RWPE2 (cell line): Measurements from ENCODE around the gene HIVEP1.

Experiments used
- ATAC-seq: fragments of 200-7000 bp; cut with Tn5 transposase; 3 replicates; pipeline ENCODE4 v1.9.1; 2021; ENCODE audit warnings: low read depth
- DNase-seq: peaks from one replicate; pipeline ENCODE4 v3.0.0-alpha.2; 2020; ENCODE audit warnings: low spot score
- H3K27ac ChIP-seq: fragments of 450-650 bp; 2 replicates; pipeline ENCODE4 v1.5.1; 2017; ENCODE audit warnings: mild to moderate bottlenecking; ENCODE audit not compliant: poor library complexity, severe bottlenecking
- H3K27me3 ChIP-seq: fragments of 250-450 bp; sonication (Bioruptor Pico); 2 replicates; pipeline ENCODE4 v1.5.1; 2021; ENCODE audit warnings: mild to moderate bottlenecking, moderate library complexity; ENCODE audit not compliant: insufficient read depth, poor library complexity, severe bottlenecking
- H3K36me3 ChIP-seq: fragments of 250-450 bp; sonication (Bioruptor Pico); 2 replicates; pipeline ENCODE4 v1.5.1; 2020; ENCODE audit warnings: low read depth, mild to moderate bottlenecking, moderate library complexity
- H3K4me1 ChIP-seq: fragments of 250-450 bp; sonication (Bioruptor Pico); 2 replicates; pipeline ENCODE4 v1.5.1; 2021; ENCODE audit warnings: mild to moderate bottlenecking, moderate library complexity; ENCODE audit not compliant: insufficient read depth, poor library complexity, severe bottlenecking
- H3K4me3 ChIP-seq: fragments of 250-450 bp; sonication (Bioruptor Pico); 2 replicates; pipeline ENCODE4 v1.5.1; 2021; ENCODE audit warnings: mild to moderate bottlenecking, moderate library complexity; ENCODE audit not compliant: severe bottlenecking
- H3K9me3 ChIP-seq: fragments of 250-450 bp; sonication (Bioruptor Pico); 2 replicates; pipeline ENCODE4 v1.5.1; 2021; ENCODE audit warnings: mild to moderate bottlenecking, moderate library complexity; ENCODE audit not compliant: severe bottlenecking
- TF ChIP-seq, protein P1 (sequence below): fragments of 450-650 bp; IDR thresholded peaks from one replicate; pipeline ENCODE4 v1.5.1; 2017; ENCODE audit warnings: mild to moderate bottlenecking, moderate library complexity; ENCODE audit not compliant: poor library complexity, severe bottlenecking

The HIVEP1 gene

DNA sequence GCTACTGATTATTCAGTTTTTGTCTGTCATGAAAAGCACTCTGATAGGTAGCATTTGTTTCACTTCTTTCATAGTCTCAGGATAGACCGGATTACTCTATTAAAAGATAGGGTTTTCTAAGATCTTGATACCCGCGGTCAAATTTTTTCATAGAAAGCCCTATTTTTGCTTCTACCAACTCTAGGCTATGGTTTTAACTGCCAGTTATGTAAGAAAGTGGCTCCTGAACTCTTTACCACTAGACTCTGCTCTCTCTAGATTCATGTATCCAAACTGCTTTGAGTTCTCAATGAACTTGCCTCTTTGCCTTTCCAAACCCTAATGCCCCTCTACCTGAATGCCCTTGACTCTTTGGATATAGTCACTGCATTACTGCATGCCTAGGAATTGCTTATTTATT, 70.3 kb downstream of the HIVEP1 start:
- H3K27me3 ChIP-seq: no peaks in the 10 kb centered on the region
- no peak for DNase-seq
- H3K9me3 ChIP-seq: no peaks in the 10 kb centered on the region
- no peak overlapping the region for H3K4me3 ChIP-seq
- H3K4me1 ChIP-seq: no peaks in the 10 kb centered on the region
- no peak overlapping the region for H3K27ac ChIP-seq
- TF ChIP-seq, protein P1, sequence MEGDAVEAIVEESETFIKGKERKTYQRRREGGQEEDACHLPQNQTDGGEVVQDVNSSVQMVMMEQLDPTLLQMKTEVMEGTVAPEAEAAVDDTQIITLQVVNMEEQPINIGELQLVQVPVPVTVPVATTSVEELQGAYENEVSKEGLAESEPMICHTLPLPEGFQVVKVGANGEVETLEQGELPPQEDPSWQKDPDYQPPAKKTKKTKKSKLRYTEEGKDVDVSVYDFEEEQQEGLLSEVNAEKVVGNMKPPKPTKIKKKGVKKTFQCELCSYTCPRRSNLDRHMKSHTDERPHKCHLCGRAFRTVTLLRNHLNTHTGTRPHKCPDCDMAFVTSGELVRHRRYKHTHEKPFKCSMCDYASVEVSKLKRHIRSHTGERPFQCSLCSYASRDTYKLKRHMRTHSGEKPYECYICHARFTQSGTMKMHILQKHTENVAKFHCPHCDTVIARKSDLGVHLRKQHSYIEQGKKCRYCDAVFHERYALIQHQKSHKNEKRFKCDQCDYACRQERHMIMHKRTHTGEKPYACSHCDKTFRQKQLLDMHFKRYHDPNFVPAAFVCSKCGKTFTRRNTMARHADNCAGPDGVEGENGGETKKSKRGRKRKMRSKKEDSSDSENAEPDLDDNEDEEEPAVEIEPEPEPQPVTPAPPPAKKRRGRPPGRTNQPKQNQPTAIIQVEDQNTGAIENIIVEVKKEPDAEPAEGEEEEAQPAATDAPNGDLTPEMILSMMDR: no peak
- ATAC-seq: no peak
- no peaks in the 10 kb centered on the region for H3K36me3 ChIP-seq

GRCh38 chr6:12083302-12083701, 71.2 kb downstream of the HIVEP1 start:
- Histone ChIP-seq H3K36me3 (no peaks in the 10 kb centered on the region), H3K27ac (no peak overlapping the region), H3K4me1 (no peaks in the 10 kb centered on the region), H3K27me3 (no peaks in the 10 kb centered on the region), H3K9me3 (no peaks in the 10 kb centered on the region), H3K4me3 (no peak overlapping the region)
- TF ChIP-seq, protein P1: no peak
- no peak for DNase-seq
- no peak for ATAC-seq

GRCh38 chr6:12083763-12084162, 71.7 kb downstream of the HIVEP1 start:
- H3K4me3 ChIP-seq: no peak overlapping the region
- no peaks in the 10 kb centered on the region for H3K27me3 ChIP-seq
- no peaks in the 10 kb centered on the region for H3K9me3 ChIP-seq
- H3K4me1 ChIP-seq: no peaks in the 10 kb centered on the region
- peaks cover 1% of the 10 kb centered on the region; the same call in 1 of the 2 replicates for H3K36me3 ChIP-seq
- H3K27ac ChIP-seq: no peak overlapping the region
- TF ChIP-seq, protein P1: no peak
- ATAC-seq: no peak
- DNase-seq: no peak

GRCh38 chr6:12084681-12085080, 72.6 kb downstream of the HIVEP1 start:
- no peaks in the 10 kb centered on the region for H3K4me1 ChIP-seq
- DNase-seq (no peak), ATAC-seq (no peak)
- TF ChIP-seq, protein P1: no peak
- no peaks in the 10 kb centered on the region for H3K9me3 ChIP-seq
- H3K27me3 ChIP-seq: no peaks in the 10 kb centered on the region
- H3K27ac ChIP-seq: no peak overlapping the region
- no peak overlapping the region for H3K4me3 ChIP-seq
- peaks cover 7% of the 10 kb centered on the region for H3K36me3 ChIP-seq

DNA sequence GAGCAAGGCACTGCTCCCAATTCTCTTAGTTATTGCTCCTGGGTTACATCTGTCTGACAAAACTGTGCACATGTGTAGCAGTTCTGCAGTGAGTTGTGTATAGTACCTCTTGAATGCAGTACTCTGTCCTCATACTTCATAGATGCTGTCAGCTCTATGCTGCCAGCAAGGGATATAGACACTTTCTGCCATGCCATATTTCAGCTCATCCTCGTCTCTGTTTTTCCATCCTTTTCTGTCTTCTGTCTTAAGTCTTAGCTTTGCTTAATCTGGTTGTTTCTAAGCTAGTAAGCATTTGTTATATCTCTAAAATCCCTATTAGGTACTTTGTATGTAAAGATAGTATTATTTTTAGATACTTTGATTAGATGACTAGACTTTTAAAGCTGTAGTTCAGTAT, 76.4 kb downstream of the HIVEP1 start:
- 0 out of 3 replicates have a peak, but pooled peaks have one; percentile 17 for ATAC-seq

More for the DNA sequence above, 76.4 kb downstream of the HIVEP1 start:
- Histone ChIP-seq H3K4me1 (no peaks in the 10 kb centered on the region), H3K36me3 (peaks cover 7% of the 10 kb centered on the region), H3K27ac (no peak overlapping the region), H3K27me3 (no peaks in the 10 kb centered on the region), H3K9me3 (no peaks in the 10 kb centered on the region), H3K4me3 (no peak overlapping the region)
- no peak for DNase-seq
- TF ChIP-seq, protein P1: no peak
